HepG2 (cell line): ENCODE measurements around the gene KERA. TPM values are rescaled to one million over a fixed set of nuclear protein-coding genes. Genes with fewer than 3 reads are reported as not detected.

Experiments
- ATAC-seq: fragments of 200-7000 bp; cut with Tn5 transposase; 3 replicates; pipeline ENCODE4 v1.9.1; 2020; ENCODE audit warnings: mild to moderate bottlenecking, moderate library complexity
- BruUV-seq: library from RNA; stranded (reverse); fragments of 400-500 nt; replicated peaks from 2 replicates; lab custom pipeline; 2021; lab: Mats Ljungman, UMichigan
- CTCF ChIA-PET: fragments of 300-600 bp; formaldehyde crosslinking; extraction: SDS; loops from one replicate; lab custom pipeline; 2021; ENCODE audit warnings: low total read pairs, inconsistent platforms, low intra/inter-chr PET ratio; lab: Yijun Ruan, JAX
- POLR2A ChIA-PET: fragments of 350-600 bp; sonication (Branson Sonifier 250); formaldehyde crosslinking; loops from one replicate; lab custom pipeline; 2020; ENCODE audit warnings: antibody characterized with exemption, inconsistent platforms; lab: Yijun Ruan, JAX
- DNase-seq: peaks from one replicate; pipeline ENCODE4 v3.0.0-alpha.2; 2015; ENCODE audit warnings: low spot score
- FAIRE-seq: peaks from 3 replicates; lab custom pipeline; 2011; peaks lifted over from hg19 to GRCh38; lab: Jason Lieb, UNC
- H2AFZ ChIP-seq: one replicate; pipeline ENCODE4 v1.6.1; 2011; ENCODE audit warnings: low read length, inconsistent platforms
- H3K27ac ChIP-seq: fragments of 300-600 bp; 3 replicates; pipeline ENCODE4 v1.8.0; 2011; ENCODE audit warnings: mixed run types, mild to moderate bottlenecking, mixed read lengths, low read length, inconsistent platforms; ENCODE audit not compliant: insufficient read depth; ENCODE audit errors: extremely low read length
- H3K27me3 ChIP-seq, 2 experiments: fragments of 200-600 bp in 1 of 2; 2 replicates in 1 of 2; 3 replicates in 1 of 2; pipeline versions ENCODE4 v1.6.0 to v1.8.0; 2011; ENCODE audit warnings: low read length in 2 of 2, mild to moderate bottlenecking in 2 of 2, moderate library complexity in 2 of 2, inconsistent platforms in 1 of 2; ENCODE audit not compliant: insufficient read depth in 2 of 2, control insufficient read depth in 1 of 2
- H3K36me3 ChIP-seq, 2 experiments: fragments of 200-600 bp in 1 of 2; replicated peaks in 1 of 2; 2 replicates in 1 of 2; 3 replicates in 1 of 2; pipeline versions ENCODE4 v1.5.1 to v1.8.0; 2011; ENCODE audit warnings: low read length in 2 of 2, inconsistent platforms in 1 of 2; ENCODE audit not compliant: insufficient read depth in 2 of 2, control insufficient read depth in 1 of 2
- H3K4me1 ChIP-seq: 2 replicates; pipeline ENCODE4 v1.5.1; 2012; ENCODE audit warnings: low read length, inconsistent platforms; ENCODE audit not compliant: insufficient read depth
- H3K4me2 ChIP-seq: 2 replicates; pipeline ENCODE4 v1.6.0; 2011; ENCODE audit warnings: low read depth, low read length, inconsistent platforms
- H3K4me3 ChIP-seq, 3 experiments: fragments of 200-600 bp in 1 of 3; sonication (generic), shearing (Covaris generic) in 1 of 3; replicated peaks in 1 of 3; 2 replicates each; pipeline ENCODE4 v1.5.1; 2011 to 2016; ENCODE audit warnings: low read length in 3 of 3, inconsistent platforms in 2 of 3, low read depth in 2 of 3, mild to moderate bottlenecking in 2 of 3, control low read depth in 1 of 3, mixed read lengths in 1 of 3; ENCODE audit not compliant: insufficient read depth in 1 of 3
- H3K79me2 ChIP-seq: one replicate; pipeline ENCODE4 v1.6.1; 2011; ENCODE audit warnings: low read length, inconsistent platforms; ENCODE audit not compliant: insufficient read depth
- H3K9ac ChIP-seq: 2 replicates; pipeline ENCODE4 v1.6.0; 2011; ENCODE audit warnings: mild to moderate bottlenecking, low read depth, low read length, inconsistent platforms; ENCODE audit not compliant: insufficient read depth
- H3K9me3 ChIP-seq: 2 replicates; pipeline ENCODE4 v1.5.1; 2012; ENCODE audit warnings: mild to moderate bottlenecking, low read length
- H4K20me1 ChIP-seq: 2 replicates; pipeline ENCODE4 v1.6.0; 2011; ENCODE audit warnings: inconsistent platforms, mild to moderate bottlenecking, low read length, moderate library complexity; ENCODE audit not compliant: insufficient read depth
- MTA3 ChIP-seq: sonication (generic); formaldehyde crosslinking; IDR thresholded peaks from 2 replicates; pipeline ENCODE4 v1.4.0; 2020; ENCODE audit warnings: missing genetic modification reagents
- MYPOP ChIP-seq: sonication (generic); formaldehyde crosslinking; IDR thresholded peaks from 2 replicates; pipeline ENCODE4 v1.8.1; 2023; ENCODE audit warnings: mild to moderate bottlenecking, moderate library complexity, missing genetic modification reagents
- PLSCR1 ChIP-seq: sonication (generic); formaldehyde crosslinking; IDR thresholded peaks from 2 replicates; pipeline ENCODE4 v1.5.0; 2020; ENCODE audit warnings: missing genetic modification reagents, mild to moderate bottlenecking, borderline replicate concordance
- RARA ChIP-seq: IDR thresholded peaks from 2 replicates; pipeline ENCODE4 v1.6.1; 2016; ENCODE audit warnings: missing genetic modification reagents, missing compliant biosample characterization
- RFX3 ChIP-seq: IDR thresholded peaks from 2 replicates; pipeline ENCODE4 v1.6.1; 2016; ENCODE audit warnings: missing biosample characterization, missing genetic modification reagents
- ZFAT ChIP-seq: sonication (generic); formaldehyde crosslinking; conservative IDR thresholded peaks from 2 replicates; pipeline ENCODE4 v1.8.1; 2023; ENCODE audit warnings: missing genetic modification reagents, inconsistent platforms
- ZNF24 ChIP-seq: fragments of 450-650 bp; IDR thresholded peaks from 2 replicates; pipeline ENCODE4 v1.6.1; 2017; ENCODE audit warnings: antibody characterized with exemption, mild to moderate bottlenecking
- ZNF556 ChIP-seq: sonication (generic); formaldehyde crosslinking; IDR thresholded peaks from 2 replicates; pipeline ENCODE4 v1.4.0; 2020; ENCODE audit warnings: mild to moderate bottlenecking, missing genetic modification reagents, borderline replicate concordance
- ZNF746 ChIP-seq: sonication (generic); formaldehyde crosslinking; IDR thresholded peaks from 2 replicates; pipeline ENCODE4 v1.8.0; 2022; ENCODE audit warnings: mild to moderate bottlenecking, missing genetic modification reagents
- WGBS: methylation state at CpG from one replicate; pipeline ENCODE4 v1.1.6; 2017; ENCODE audit warnings: low lambda C conversion rate; 5-methylcytosine and 5-hydroxymethylcytosine counted together
- in situ Hi-C: cut with HindIII; loops from 2 replicates; pipeline ENCODE4 v1.10.0; 2017; ENCODE audit warnings: low pct_unique_long_range_greater_than_20kb; ENCODE audit not compliant: extremely low pct_ligation_motif_present
- intact Hi-C: fragments of 100-400 bp; cut with micrococcal nuclease; formaldehyde crosslinking; loops from one replicate; pipeline ENCODE4 v1.10.0; 2022; ENCODE audit not compliant: unreplicated experiment
- polyA plus RNA-seq, 8 experiments: library from polyadenylated mRNA; depleted of rRNA in 3 of 8; stranded (reverse) in 7 of 8; unstranded in 1 of 8; fragments of >200 nt; fragmentation: Illumina TruSeq in 4 of 8; extraction: Trizol in 4 of 8; gene quantifications; 2 replicates each; pipeline versions ENCODE4 v1.2.1 to v1.2.3, GENCODE V29; 2011 to 2016; ENCODE audit warnings: low read depth in 4 of 8, missing spikeins in 1 of 8, mixed read lengths in 1 of 8; ENCODE audit not compliant: insufficient read depth in 1 of 8
- total RNA-seq, 5 experiments: library from RNA; depleted of rRNA; stranded (reverse); fragments of >200 nt; fragmentation: Illumina TruSeq; extraction: Trizol; gene quantifications; 2 replicates each; pipeline ENCODE4 v1.2.3, GENCODE V29; 2016; ENCODE audit warnings: low read depth in 1 of 5
- TF ChIP-seq, protein P1 (sequence below), 2 experiments: IDR thresholded peaks; 2 replicates each; pipeline ENCODE4 v1.6.1; 2011 to 2012; ENCODE audit warnings: low read length in 2 of 2, borderline replicate concordance in 1 of 2, low read depth in 1 of 2, mild to moderate bottlenecking in 1 of 2, moderate library complexity in 1 of 2

Gene KERA
- total and polyA plus RNA-seq, 2 of the 13 experiments (the other 11 are each of a cell fraction or from before 2014, with no cell fraction given): not detected

DNA sequence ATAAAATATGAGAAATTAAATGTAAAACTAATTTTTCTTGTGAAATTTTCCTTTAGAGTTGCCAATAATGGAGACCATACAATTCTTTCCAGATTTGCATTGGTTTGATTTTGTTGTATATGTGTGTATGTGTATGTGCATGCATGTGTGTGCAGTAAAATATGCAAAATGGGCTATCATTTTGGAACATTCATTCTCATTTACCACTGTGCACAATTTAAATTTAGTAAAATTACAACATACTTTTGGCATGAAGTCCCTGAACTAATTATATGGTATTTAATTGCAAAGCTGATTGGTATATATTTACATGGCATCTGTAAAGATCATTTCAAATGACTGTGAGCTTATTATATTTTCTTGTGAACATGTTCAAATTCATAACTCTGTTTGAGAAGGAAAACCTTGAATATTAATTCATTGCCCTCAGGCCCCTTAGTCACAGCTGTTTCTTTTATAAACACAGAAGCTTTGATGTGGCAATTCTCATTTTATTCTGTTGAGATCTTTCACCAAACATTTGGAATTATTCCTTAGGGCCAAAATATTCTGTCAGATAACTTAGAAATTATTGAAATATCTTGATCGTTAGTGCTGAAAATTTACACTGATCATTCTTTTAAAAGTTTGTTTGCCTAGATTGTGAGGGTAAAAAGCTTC is 17.6 kb downstream of the KERA start:
- WGBS: 0% methylated on average over 1 of the region's 1 CpG
- FAIRE-seq (no peak), DNase-seq (no peak), ATAC-seq (no peak)
- no peak overlapping the region for H3K4me2 ChIP-seq
- H3K9me3 ChIP-seq: no peaks in the 10 kb centered on the region
- CTCF ChIA-PET: no interaction called here
- H3K27ac ChIP-seq: no peak overlapping the region
- in situ Hi-C loops: no loop called here
- H3K79me2 ChIP-seq: no peaks in the 10 kb centered on the region
- H3K4me1 ChIP-seq: no peaks in the 10 kb centered on the region
- H3K27me3 ChIP-seq: no peaks in the 10 kb centered on the region
- POLR2A ChIA-PET: no interaction called here
- H2AFZ ChIP-seq: no peak overlapping the region
- BruUV-seq: no TSS peak
- intact Hi-C loops: no loop called here
- no peaks in the 10 kb centered on the region for H3K36me3 ChIP-seq
- H4K20me1 ChIP-seq: no peaks in the 10 kb centered on the region
- H3K9ac ChIP-seq: no peak overlapping the region
- no peak overlapping the region for H3K4me3 ChIP-seq
- no peak for TF ChIP-seq MTA3 (CRISPR knock-in tag)
- no peak for TF ChIP-seq ZNF746 (CRISPR knock-in tag)
- TF ChIP-seq ZFAT (CRISPR knock-in tag): no peak
- TF ChIP-seq PLSCR1: no peak
- TF ChIP-seq, protein P1, sequence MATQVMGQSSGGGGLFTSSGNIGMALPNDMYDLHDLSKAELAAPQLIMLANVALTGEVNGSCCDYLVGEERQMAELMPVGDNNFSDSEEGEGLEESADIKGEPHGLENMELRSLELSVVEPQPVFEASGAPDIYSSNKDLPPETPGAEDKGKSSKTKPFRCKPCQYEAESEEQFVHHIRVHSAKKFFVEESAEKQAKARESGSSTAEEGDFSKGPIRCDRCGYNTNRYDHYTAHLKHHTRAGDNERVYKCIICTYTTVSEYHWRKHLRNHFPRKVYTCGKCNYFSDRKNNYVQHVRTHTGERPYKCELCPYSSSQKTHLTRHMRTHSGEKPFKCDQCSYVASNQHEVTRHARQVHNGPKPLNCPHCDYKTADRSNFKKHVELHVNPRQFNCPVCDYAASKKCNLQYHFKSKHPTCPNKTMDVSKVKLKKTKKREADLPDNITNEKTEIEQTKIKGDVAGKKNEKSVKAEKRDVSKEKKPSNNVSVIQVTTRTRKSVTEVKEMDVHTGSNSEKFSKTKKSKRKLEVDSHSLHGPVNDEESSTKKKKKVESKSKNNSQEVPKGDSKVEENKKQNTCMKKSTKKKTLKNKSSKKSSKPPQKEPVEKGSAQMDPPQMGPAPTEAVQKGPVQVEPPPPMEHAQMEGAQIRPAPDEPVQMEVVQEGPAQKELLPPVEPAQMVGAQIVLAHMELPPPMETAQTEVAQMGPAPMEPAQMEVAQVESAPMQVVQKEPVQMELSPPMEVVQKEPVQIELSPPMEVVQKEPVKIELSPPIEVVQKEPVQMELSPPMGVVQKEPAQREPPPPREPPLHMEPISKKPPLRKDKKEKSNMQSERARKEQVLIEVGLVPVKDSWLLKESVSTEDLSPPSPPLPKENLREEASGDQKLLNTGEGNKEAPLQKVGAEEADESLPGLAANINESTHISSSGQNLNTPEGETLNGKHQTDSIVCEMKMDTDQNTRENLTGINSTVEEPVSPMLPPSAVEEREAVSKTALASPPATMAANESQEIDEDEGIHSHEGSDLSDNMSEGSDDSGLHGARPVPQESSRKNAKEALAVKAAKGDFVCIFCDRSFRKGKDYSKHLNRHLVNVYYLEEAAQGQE (IDR thresholded peaks at IDR 0.05; ENCODE audit: borderline replicate concordance in 1 of 2, low read depth in 1 of 2, low read length in 2 of 2): no peak
- no peak for TF ChIP-seq MYPOP
- no peak for TF ChIP-seq ZNF556 (CRISPR knock-in tag)
- no peak for TF ChIP-seq RFX3 (CRISPR knock-in tag)
- TF ChIP-seq RARA (CRISPR knock-in tag): no peak
- no peak for TF ChIP-seq ZNF24
